Measurements from ENCODE around the gene ZNF436.

DNA sequence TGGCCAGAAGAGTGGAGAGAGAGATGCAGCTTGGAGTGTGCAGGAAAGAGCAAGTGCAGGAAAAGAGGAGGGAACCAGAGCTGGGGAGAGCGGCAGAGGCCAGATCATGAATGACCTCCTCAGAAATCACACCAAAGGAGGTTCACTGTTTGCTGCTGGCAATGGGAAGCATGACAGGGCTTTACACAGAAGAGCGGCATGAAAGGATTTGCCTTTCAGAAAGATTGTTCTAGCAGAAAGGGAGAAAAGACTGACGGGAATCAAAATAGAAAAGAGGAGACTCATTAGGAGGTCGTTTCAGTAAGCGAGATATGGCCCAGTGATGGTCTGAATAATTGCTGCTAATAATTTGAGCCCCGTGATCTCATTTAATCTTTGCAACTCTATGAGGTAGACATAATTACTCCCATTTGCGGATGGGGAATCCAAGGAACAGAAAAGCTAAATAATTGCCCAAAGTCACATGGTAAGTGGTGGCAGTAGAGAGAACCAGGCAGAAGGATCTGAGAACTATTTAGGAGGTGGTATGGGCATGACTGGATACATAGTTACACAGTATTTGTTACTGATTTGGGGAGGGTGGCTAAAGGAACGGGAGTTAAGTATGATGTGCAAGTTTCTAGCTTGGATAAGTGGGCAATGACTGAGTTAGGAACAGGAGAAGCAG is 13.0 kb downstream of the ZNF436 start:
- TF ChIP-seq CTCF (IDR thresholded peaks at IDR 0.05): no peak
- no peak for TF ChIP-seq EZH2 (IDR thresholded peaks at IDR 0.05; ENCODE audit: borderline replicate concordance, insufficient read depth, low read depth, low read length, poor library complexity, severe bottlenecking)
